Memory B cell (primary cell): ENCODE measurements around the gene DNASE2B.

Experiments used
- ATAC-seq: fragments of 150-1000 bp; cut with Tn5 transposase; 2 replicates; pipeline ENCODE4 v1.10.0; 2021; ENCODE audit warnings: low read depth, mild to moderate bottlenecking, moderate library complexity
- DNase-seq, 2 donors: peaks; one replicate each; pipeline ENCODE4 v3.0.0; 2022; ENCODE audit warnings: low spot score in 2 of 2
- H3K27ac Mint-ChIP-seq: one replicate; pipeline ENCODE4 v1.8.0; 2022; ENCODE audit warnings: mild to moderate bottlenecking, moderate library complexity, mixed read lengths
- H3K27me3 Mint-ChIP-seq: one replicate; pipeline ENCODE4 v1.8.0; 2022; ENCODE audit warnings: mixed read lengths
- H3K36me3 Mint-ChIP-seq: one replicate; pipeline ENCODE4 v1.8.0; 2022; ENCODE audit warnings: mild to moderate bottlenecking, mixed read lengths
- H3K4me1 Mint-ChIP-seq: one replicate; pipeline ENCODE4 v1.8.0; 2022; ENCODE audit warnings: mixed read lengths
- H3K4me3 Mint-ChIP-seq: one replicate; pipeline ENCODE4 v1.8.0; 2022; ENCODE audit warnings: mild to moderate bottlenecking, moderate library complexity, mixed read lengths
- H3K9me3 Mint-ChIP-seq: one replicate; pipeline ENCODE4 v1.8.0; 2022; ENCODE audit warnings: mixed read lengths

DNASE2B gene

DNA sequence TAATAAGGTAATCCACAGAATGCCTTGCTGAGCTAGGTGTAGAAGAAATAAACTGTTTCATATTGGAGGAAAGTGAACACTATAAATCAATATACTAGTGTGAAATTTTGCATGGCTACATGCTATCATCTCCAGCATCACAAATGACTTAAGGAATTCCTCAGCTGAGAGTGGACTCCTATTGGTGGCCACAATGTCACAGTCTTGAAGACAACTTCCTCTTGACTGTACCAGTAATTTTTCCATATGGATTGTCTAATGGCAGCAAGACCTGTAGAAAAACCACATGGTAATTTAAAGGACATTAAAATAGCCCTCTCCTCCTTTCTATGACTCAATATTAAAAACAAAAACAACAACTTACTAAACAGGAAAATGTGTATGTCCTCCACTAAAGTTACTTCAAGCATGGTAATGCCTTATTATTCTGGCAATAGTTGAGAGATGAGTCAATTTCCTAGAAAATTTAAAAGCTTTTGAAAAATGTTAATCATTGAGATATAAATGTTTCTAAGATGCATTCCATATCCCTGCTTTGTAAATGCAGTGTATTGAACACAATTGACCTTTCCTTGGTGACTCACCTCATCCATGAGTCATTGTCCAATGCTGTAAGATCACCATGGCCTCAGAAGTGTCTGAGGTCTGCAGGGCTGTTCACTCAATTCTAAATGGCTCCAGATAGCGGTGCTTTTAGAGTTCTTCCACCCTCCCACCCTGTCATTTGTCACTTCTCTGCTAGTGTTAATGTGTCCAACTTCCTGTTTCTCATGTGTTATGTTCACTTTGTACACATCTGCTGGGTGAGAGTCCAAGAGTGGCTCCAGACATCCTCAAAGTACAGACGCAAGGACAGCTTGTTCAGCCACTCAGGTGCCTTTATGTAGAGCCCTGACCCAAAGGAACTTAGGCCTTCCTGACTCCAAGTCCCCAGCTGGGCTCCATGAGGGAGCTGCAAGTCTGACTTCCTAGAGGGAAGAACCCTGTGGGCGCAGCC lies 32.8 kb upstream of the DNASE2B start:
- Mint-ChIP-seq H3K4me1 (no peaks in the 10 kb centered on the region), H3K36me3 (no peaks in the 10 kb centered on the region), H3K9me3 (no peaks in the 10 kb centered on the region), H3K27ac (no peak overlapping the region), H3K4me3 (no peak overlapping the region), H3K27me3 (no peaks in the 10 kb centered on the region)
- no peak for DNase-seq
- ATAC-seq, result no peak

- DNase-seq (no peak), ATAC-seq (no peak)
- no peak overlapping the region for H3K4me3 Mint-ChIP-seq
- no peaks in the 10 kb centered on the region for H3K27me3 Mint-ChIP-seq
- H3K4me1 Mint-ChIP-seq, result no peaks in the 10 kb centered on the region
- H3K27ac Mint-ChIP-seq, result no peak overlapping the region
- no peaks in the 10 kb centered on the region for H3K9me3 Mint-ChIP-seq
- H3K36me3 Mint-ChIP-seq, result no peaks in the 10 kb centered on the region
Measured at GRCh38 chr1:84366786-84367185, 31.5 kb upstream of the DNASE2B start.

GRCh38 chr1:84367219-84367618 lies 31.1 kb upstream of the DNASE2B start:
- no peaks in the 10 kb centered on the region for H3K9me3 Mint-ChIP-seq
- no peak overlapping the region for H3K4me3 Mint-ChIP-seq
- ATAC-seq, result no peak
- no peaks in the 10 kb centered on the region for H3K27me3 Mint-ChIP-seq
- no peak for DNase-seq
- no peaks in the 10 kb centered on the region for H3K4me1 Mint-ChIP-seq
- no peak overlapping the region for H3K27ac Mint-ChIP-seq
- H3K36me3 Mint-ChIP-seq, result no peaks in the 10 kb centered on the region

GRCh38 chr1:84368441-84368840 lies 29.8 kb upstream of the DNASE2B start:
- no peak overlapping the region for H3K27ac Mint-ChIP-seq
- no peaks in the 10 kb centered on the region for H3K4me1 Mint-ChIP-seq

GRCh38 chr1:84370266-84370665 lies 28.0 kb upstream of the DNASE2B start:
- H3K27me3 Mint-ChIP-seq, result no peaks in the 10 kb centered on the region
- no peak overlapping the region for H3K27ac Mint-ChIP-seq
- DNase-seq (no peak), ATAC-seq (no peak)
- no peaks in the 10 kb centered on the region for H3K36me3 Mint-ChIP-seq
- H3K9me3 Mint-ChIP-seq, result no peaks in the 10 kb centered on the region
- no peak overlapping the region for H3K4me3 Mint-ChIP-seq
- no peaks in the 10 kb centered on the region for H3K4me1 Mint-ChIP-seq

More at GRCh38 chr1:84368441-84368840, 29.8 kb upstream of the DNASE2B start:
- H3K4me3 Mint-ChIP-seq, result no peak overlapping the region
- no peaks in the 10 kb centered on the region for H3K9me3 Mint-ChIP-seq
- no peaks in the 10 kb centered on the region for H3K27me3 Mint-ChIP-seq
- ATAC-seq, result no peak
- no peak for DNase-seq
- no peaks in the 10 kb centered on the region for H3K36me3 Mint-ChIP-seq

GRCh38 chr1:84370831-84371394 lies 27.4 kb upstream of the DNASE2B start:
- Mint-ChIP-seq H3K4me1 (no peaks in the 10 kb centered on the region), H3K27ac (no peak overlapping the region), H3K36me3 (no peaks in the 10 kb centered on the region), H3K4me3 (no peak overlapping the region), H3K27me3 (no peaks in the 10 kb centered on the region), H3K9me3 (no peaks in the 10 kb centered on the region)
- ATAC-seq (no peak), DNase-seq (no peak)

DNA sequence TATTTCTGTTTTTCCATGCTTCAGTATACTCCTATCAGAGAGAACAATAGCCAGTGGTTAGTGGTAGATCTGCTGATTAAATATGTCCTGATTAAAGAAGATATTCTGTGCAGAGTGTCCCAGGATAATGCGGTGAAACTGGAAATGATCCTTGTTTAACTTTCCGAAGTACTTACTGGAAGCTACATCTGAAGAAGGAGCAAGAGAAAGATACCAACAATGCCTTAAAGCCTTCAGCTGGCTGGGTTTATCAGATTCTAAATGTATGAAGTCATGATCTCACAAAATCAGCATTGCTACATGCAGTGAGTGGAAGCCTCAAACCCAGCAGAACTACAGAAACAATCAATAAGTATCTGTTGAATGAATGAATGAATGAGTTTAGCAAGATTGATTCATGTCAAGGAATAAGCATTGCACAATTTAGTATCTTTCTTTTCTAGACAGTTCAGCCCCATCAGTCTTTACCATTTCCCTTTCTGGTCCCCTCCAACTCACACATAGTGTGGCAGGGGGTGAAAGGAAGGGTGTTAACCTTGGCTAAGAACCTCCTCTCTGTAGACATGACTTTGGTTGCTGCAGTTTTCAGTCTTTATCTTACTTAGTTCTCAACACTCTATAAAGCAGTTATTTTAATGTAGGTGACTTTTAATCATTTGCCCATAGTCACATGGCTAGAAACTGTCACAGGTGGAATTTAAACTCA lies 24.7 kb upstream of the DNASE2B start:
- ATAC-seq (no peak), DNase-seq (no peak)
- Mint-ChIP-seq H3K27me3 (peaks cover 1% of the 10 kb centered on the region), H3K4me3 (no peak overlapping the region), H3K9me3 (no peaks in the 10 kb centered on the region), H3K36me3 (no peaks in the 10 kb centered on the region), H3K27ac (no peak overlapping the region), H3K4me1 (no peaks in the 10 kb centered on the region)

DNA sequence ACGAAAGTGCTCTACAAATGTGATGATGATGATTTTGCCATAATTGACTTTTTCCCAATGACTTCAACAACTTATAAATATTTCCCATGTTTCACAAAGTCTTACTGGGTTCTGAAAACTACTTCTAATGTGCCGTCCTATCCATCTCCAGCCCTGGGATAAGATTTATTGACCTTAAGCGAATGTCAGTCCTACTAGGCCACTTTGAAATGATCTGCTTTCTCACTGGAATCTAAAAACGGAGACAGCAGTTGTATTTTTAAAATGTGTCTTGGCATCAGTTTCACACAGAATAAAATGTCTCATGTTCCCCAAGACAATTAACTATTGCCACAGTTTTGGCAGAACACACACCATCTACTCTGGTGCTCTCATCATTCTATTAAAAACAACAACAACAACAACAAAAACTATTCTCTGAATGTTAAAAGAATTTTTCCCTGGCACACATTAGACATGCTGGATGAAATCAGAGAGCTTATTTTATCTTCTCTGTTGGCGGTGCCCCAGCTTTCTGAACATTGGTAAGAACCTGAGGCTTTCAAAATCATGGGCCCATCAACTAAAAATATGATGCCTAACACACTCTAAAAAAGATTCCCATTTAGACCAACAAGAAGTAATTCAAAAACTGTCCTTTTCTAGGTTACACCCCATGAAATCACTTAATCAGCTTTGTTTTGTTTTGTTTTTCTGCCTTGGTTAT lies 23.1 kb upstream of the DNASE2B start:
- ATAC-seq, result no peak
- no peaks in the 10 kb centered on the region for H3K4me1 Mint-ChIP-seq

GRCh38 chr1:84376000-84376910 lies 22.0 kb upstream of the DNASE2B start:
- Mint-ChIP-seq H3K27me3 (peaks cover 1% of the 10 kb centered on the region), H3K9me3 (no peaks in the 10 kb centered on the region), H3K27ac (no peak overlapping the region), H3K4me3 (no peak overlapping the region), H3K36me3 (no peaks in the 10 kb centered on the region), H3K4me1 (no peaks in the 10 kb centered on the region)
- DNase-seq (no peak), ATAC-seq (no peak)

More for the DNA sequence above, 23.1 kb upstream of the DNASE2B start:
- no peaks in the 10 kb centered on the region for H3K36me3 Mint-ChIP-seq
- H3K4me3 Mint-ChIP-seq, result no peak overlapping the region
- no peaks in the 10 kb centered on the region for H3K9me3 Mint-ChIP-seq
- H3K27me3 Mint-ChIP-seq, result peaks cover 1% of the 10 kb centered on the region
- no peak for DNase-seq
- H3K27ac Mint-ChIP-seq, result no peak overlapping the region

DNA sequence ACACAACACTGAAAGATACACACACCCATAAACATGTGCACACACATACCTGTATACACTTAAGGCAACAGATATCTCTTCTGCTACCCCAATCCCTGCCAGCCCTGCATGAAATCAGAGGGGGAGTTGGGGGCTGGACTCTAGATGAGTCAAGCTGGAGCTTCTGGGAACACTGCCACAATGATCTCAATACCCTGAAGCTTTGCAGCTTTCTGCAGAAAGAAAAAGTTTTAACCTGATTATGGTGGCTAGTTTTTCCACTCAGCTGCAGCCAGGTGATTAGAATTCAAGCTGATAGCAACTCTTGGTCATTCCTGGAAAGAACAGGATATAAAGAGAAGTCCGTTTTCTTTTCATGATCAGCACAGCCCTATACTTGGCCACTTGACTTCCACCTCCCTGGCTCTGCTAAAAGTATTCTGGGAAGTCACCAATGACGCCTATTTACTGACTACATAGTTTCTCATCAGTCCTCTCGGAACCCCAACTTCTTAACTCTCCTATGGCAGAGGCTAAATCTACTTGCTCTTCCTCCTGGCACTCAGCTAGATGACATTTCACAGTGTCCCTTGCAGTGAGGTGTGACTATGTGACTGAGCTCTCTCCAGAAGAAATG lies 20.7 kb upstream of the DNASE2B start:
- no peaks in the 10 kb centered on the region for H3K36me3 Mint-ChIP-seq
- H3K27me3 Mint-ChIP-seq, result peaks cover 1% of the 10 kb centered on the region
- H3K4me3 Mint-ChIP-seq, result no peak overlapping the region
- no peaks in the 10 kb centered on the region for H3K9me3 Mint-ChIP-seq
- no peak for DNase-seq
- no peak overlapping the region for H3K27ac Mint-ChIP-seq
- no peaks in the 10 kb centered on the region for H3K4me1 Mint-ChIP-seq
- no peak for ATAC-seq

DNA sequence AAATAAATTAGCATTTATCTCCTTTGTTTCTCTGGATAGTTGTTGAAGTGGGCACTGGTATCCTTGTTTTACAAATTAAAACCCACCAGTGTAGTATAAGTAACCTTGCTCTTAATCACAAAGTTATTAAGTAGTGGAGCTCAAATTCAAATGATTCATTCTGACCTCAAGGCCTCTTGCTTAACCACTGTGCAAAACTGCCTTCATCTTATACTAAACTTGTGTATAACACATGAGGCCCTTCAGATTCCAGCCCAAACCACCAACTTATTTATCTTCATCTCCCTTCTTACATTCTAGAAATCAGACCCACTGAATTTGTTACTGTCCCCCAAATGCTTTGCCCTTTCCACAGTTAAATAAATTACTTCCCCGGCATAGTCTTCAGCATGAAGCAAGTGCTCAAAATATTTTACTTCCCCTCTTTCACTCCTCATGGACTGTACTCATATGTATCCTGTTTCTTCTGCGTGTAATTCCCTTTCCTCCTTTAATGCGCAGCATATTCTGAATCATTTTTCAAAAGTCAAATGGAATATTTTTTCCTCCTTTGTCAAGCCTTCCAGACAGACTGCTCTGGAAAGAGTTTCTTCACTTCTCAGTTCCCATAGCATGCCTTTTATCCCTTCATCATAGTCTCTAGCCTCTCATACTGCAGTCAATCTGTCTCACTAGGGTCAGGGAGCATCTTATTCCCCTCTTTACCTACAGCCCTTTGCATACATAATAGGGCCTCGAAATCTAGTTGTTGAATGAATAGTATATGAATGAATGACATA lies 19.0 kb upstream of the DNASE2B start:
- Mint-ChIP-seq H3K4me3 (no peak overlapping the region), H3K27ac (no peak overlapping the region), H3K27me3 (peaks cover 4% of the 10 kb centered on the region), H3K36me3 (no peaks in the 10 kb centered on the region), H3K4me1 (no peaks in the 10 kb centered on the region), H3K9me3 (no peaks in the 10 kb centered on the region)
- DNase-seq (no peak), ATAC-seq (no peak)

GRCh38 chr1:84379917-84380180 lies 18.4 kb upstream of the DNASE2B start:
- Mint-ChIP-seq H3K27ac (no peak overlapping the region), H3K36me3 (no peaks in the 10 kb centered on the region), H3K4me3 (no peak overlapping the region), H3K9me3 (no peaks in the 10 kb centered on the region), H3K27me3 (peaks cover 4% of the 10 kb centered on the region), H3K4me1 (no peaks in the 10 kb centered on the region)
- ATAC-seq (no peak), DNase-seq (no peak)
